HepG2 (cell line): ENCODE results near the gene RMI1. TPM values are rescaled to one million over a fixed set of nuclear protein-coding genes. Genes with fewer than 3 reads are reported as not detected.
A peak's percentile ranks its signal among the peaks of the same experiment; 100 is the strongest.

ENCODE experiments used
- CBX5 ChIP-seq: sonication (generic); formaldehyde crosslinking; IDR thresholded peaks from 2 replicates; pipeline ENCODE4 v1.4.0; 2020; ENCODE audit warnings: missing genetic modification reagents, borderline replicate concordance
- MED8 ChIP-seq: sonication (generic); formaldehyde crosslinking; IDR thresholded peaks from 2 replicates; pipeline ENCODE4 v1.8.1; 2023; ENCODE audit warnings: mild to moderate bottlenecking, missing genetic modification reagents; ENCODE audit not compliant: insufficient replicate concordance
- PTBP1 ChIP-seq: fragments of 200-400 bp; formaldehyde crosslinking; IDR thresholded peaks from 2 replicates; pipeline ENCODE4 v1.6.1; 2018; ENCODE audit warnings: low read length, low read depth; ENCODE audit not compliant: poor library complexity, severe bottlenecking
- RXRB ChIP-seq: IDR thresholded peaks from 2 replicates; pipeline ENCODE4 v1.6.1; 2016; ENCODE audit warnings: borderline replicate concordance, missing genetic modification reagents, missing compliant biosample characterization
- STAT5B ChIP-seq: sonication (generic); formaldehyde crosslinking; IDR thresholded peaks from 2 replicates; pipeline ENCODE4 v1.4.0; 2020; ENCODE audit warnings: missing genetic modification reagents
- TCF12 ChIP-seq, 2 experiments: fragments of 450-650 bp in 1 of 2; sonication (generic) in 1 of 2; formaldehyde crosslinking in 1 of 2; IDR thresholded peaks; 2 replicates each; pipeline versions ENCODE4 v1.6.1 to v1.8.0; 2017 to 2022; ENCODE audit warnings: antibody characterized with exemption in 1 of 2, mild to moderate bottlenecking in 1 of 2, missing genetic modification reagents in 1 of 2, moderate library complexity in 1 of 2
- ZBTB42 ChIP-seq: sonication (generic); formaldehyde crosslinking; IDR thresholded peaks from 2 replicates; pipeline ENCODE4 v1.5.0; 2020; ENCODE audit warnings: mild to moderate bottlenecking, missing genetic modification reagents
- ZIK1 ChIP-seq: sonication (generic); formaldehyde crosslinking; IDR thresholded peaks from 2 replicates; pipeline ENCODE4 v1.5.0; 2020; ENCODE audit warnings: mild to moderate bottlenecking, low read depth, missing genetic modification reagents, borderline replicate concordance
- ZNF12 ChIP-seq: sonication (generic); formaldehyde crosslinking; IDR thresholded peaks from 2 replicates; pipeline ENCODE4 v1.5.0; 2020; ENCODE audit warnings: missing genetic modification reagents
- ZNF33B ChIP-seq: sonication (generic); formaldehyde crosslinking; IDR thresholded peaks from 2 replicates; pipeline ENCODE4 v1.5.1; 2020; ENCODE audit warnings: mild to moderate bottlenecking, missing genetic modification reagents
- ZNF563 ChIP-seq: sonication (generic); formaldehyde crosslinking; IDR thresholded peaks from 2 replicates; pipeline ENCODE4 v1.8.0; 2022; ENCODE audit warnings: mild to moderate bottlenecking, moderate library complexity, missing genetic modification reagents
- ZNF589 ChIP-seq: sonication (generic); formaldehyde crosslinking; conservative IDR thresholded peaks from 2 replicates; pipeline ENCODE4 v1.8.0; 2022; ENCODE audit warnings: mild to moderate bottlenecking, moderate library complexity, missing genetic modification reagents
- ZNF777 ChIP-seq: sonication (generic); formaldehyde crosslinking; IDR thresholded peaks from 2 replicates; pipeline ENCODE4 v1.4.0; 2020; ENCODE audit warnings: missing genetic modification reagents
- ZNF781 ChIP-seq: sonication (generic); formaldehyde crosslinking; IDR thresholded peaks from 2 replicates; pipeline ENCODE4 v1.5.1; 2020; ENCODE audit warnings: borderline replicate concordance, mild to moderate bottlenecking, missing genetic modification reagents; ENCODE audit errors: not compliant biosample characterization
- ZSCAN20 ChIP-seq: sonication (generic); formaldehyde crosslinking; IDR thresholded peaks from 2 replicates; pipeline ENCODE4 v1.4.0; 2020; ENCODE audit warnings: missing genetic modification reagents, mild to moderate bottlenecking, borderline replicate concordance
- polyA plus RNA-seq, 8 experiments: library from polyadenylated mRNA; depleted of rRNA in 3 of 8; stranded (reverse) in 7 of 8; unstranded in 1 of 8; fragments of >200 nt; fragmentation: Illumina TruSeq in 4 of 8; extraction: Trizol in 4 of 8; gene quantifications; 2 replicates each; pipeline versions ENCODE4 v1.2.1 to v1.2.3, GENCODE V29; 2011 to 2016; ENCODE audit warnings: low read depth in 4 of 8, missing spikeins in 1 of 8, mixed read lengths in 1 of 8; ENCODE audit not compliant: insufficient read depth in 1 of 8
- total RNA-seq, 5 experiments: library from RNA; depleted of rRNA; stranded (reverse); fragments of >200 nt; fragmentation: Illumina TruSeq; extraction: Trizol; gene quantifications; 2 replicates each; pipeline ENCODE4 v1.2.3, GENCODE V29; 2016; ENCODE audit warnings: low read depth in 1 of 5
- TF ChIP-seq, protein P1 (sequence below): sonication (generic); formaldehyde crosslinking; IDR thresholded peaks from 2 replicates; pipeline ENCODE4 v1.4.0; 2020; ENCODE audit warnings: mild to moderate bottlenecking, missing genetic modification reagents
- TF ChIP-seq, protein P2 (sequence below): sonication (generic); formaldehyde crosslinking; IDR thresholded peaks from 2 replicates; pipeline ENCODE4 v1.4.0; 2020; ENCODE audit warnings: missing genetic modification reagents, borderline replicate concordance
- TF ChIP-seq, protein P3 (sequence below): sonication (generic); formaldehyde crosslinking; conservative IDR thresholded peaks from 2 replicates; pipeline ENCODE4 v1.4.0; 2020; ENCODE audit warnings: missing genetic modification reagents
- TF ChIP-seq, protein P4 (sequence below): sonication (generic); formaldehyde crosslinking; IDR thresholded peaks from 2 replicates; pipeline ENCODE4 v1.5.0; 2020; ENCODE audit warnings: missing genetic modification reagents, mild to moderate bottlenecking, borderline replicate concordance

RMI1 gene
- total and polyA plus RNA-seq, 2 of the 13 experiments (the other 11 are each of a cell fraction or from before 2014, with no cell fraction given) = 0.54 to 3.7 TPM

DNA sequence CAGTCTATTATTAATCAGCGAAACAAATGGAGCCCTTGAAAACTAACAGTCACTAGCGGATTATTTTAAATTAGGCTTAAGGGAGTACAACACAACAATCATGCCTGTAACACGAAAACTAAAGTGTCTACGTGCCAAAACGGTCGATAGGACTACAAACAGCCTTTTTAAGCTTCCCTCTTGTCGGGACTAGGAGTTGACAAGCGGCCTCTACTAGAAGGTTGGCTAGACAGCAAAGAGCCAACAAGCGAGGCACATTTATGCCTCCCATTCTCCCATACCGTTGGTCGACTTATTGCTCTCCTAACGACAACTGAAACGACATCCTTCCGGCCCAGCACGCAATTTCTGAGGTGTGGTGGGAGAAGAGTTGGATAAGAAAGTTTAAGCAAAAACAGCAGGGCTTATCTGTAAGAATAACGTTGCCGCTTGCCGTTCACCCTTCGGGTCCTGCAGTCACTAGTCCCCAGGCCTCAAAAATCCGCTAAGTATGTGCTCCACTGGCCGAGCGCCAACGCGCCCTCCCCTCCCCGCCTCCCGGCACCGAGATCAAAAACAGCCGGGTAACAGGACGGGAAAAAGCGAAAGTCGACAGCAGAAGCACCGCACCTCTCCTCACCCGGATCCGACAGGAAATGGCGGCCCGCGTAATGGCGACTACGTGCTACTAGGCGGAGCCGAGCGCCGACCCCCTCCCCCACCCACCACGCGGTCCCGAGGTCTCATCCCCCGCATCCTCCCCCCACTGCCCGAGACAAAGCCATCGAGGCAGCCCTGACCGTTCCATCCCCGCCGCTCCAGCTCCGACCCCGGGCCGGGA is 1.4 kb upstream of the RMI1 start (continued):
- no peak for TF ChIP-seq ZNF33B (CRISPR knock-in tag)
- no peak for TF ChIP-seq ZNF781 (CRISPR knock-in tag)
- TF ChIP-seq, protein P1, sequence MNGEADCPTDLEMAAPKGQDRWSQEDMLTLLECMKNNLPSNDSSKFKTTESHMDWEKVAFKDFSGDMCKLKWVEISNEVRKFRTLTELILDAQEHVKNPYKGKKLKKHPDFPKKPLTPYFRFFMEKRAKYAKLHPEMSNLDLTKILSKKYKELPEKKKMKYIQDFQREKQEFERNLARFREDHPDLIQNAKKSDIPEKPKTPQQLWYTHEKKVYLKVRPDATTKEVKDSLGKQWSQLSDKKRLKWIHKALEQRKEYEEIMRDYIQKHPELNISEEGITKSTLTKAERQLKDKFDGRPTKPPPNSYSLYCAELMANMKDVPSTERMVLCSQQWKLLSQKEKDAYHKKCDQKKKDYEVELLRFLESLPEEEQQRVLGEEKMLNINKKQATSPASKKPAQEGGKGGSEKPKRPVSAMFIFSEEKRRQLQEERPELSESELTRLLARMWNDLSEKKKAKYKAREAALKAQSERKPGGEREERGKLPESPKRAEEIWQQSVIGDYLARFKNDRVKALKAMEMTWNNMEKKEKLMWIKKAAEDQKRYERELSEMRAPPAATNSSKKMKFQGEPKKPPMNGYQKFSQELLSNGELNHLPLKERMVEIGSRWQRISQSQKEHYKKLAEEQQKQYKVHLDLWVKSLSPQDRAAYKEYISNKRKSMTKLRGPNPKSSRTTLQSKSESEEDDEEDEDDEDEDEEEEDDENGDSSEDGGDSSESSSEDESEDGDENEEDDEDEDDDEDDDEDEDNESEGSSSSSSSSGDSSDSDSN (CRISPR knock-in tag) = no peak
- TF ChIP-seq ZBTB42 = no peak
- peak; percentile 22; the same call in 1 of the 2 replicates for TF ChIP-seq ZNF777 (CRISPR knock-in tag)
- no peak for TF ChIP-seq ZNF589
- TF ChIP-seq ZNF563 = peak; percentile 29; the same call in 1 of the 2 replicates
- TF ChIP-seq ZSCAN20 (CRISPR knock-in tag) = no peak
- no peak for TF ChIP-seq TCF12 (IDR thresholded peaks at IDR 0.05)
- TF ChIP-seq TCF12 (CRISPR knock-in tag; IDR thresholded peaks at IDR 0.05) = no peak
- TF ChIP-seq PTBP1 = no peak
- no peak for TF ChIP-seq MED8
- no peak for TF ChIP-seq RXRB (CRISPR knock-in tag)
- TF ChIP-seq STAT5B (CRISPR knock-in tag) = no peak
- 0 out of 2 replicates have a peak, but pooled peaks have one; percentile 5 for TF ChIP-seq ZNF12 (CRISPR knock-in tag)
- no peak for TF ChIP-seq CBX5
- no peak for TF ChIP-seq ZIK1 (CRISPR knock-in tag)
- TF ChIP-seq, protein P2, sequence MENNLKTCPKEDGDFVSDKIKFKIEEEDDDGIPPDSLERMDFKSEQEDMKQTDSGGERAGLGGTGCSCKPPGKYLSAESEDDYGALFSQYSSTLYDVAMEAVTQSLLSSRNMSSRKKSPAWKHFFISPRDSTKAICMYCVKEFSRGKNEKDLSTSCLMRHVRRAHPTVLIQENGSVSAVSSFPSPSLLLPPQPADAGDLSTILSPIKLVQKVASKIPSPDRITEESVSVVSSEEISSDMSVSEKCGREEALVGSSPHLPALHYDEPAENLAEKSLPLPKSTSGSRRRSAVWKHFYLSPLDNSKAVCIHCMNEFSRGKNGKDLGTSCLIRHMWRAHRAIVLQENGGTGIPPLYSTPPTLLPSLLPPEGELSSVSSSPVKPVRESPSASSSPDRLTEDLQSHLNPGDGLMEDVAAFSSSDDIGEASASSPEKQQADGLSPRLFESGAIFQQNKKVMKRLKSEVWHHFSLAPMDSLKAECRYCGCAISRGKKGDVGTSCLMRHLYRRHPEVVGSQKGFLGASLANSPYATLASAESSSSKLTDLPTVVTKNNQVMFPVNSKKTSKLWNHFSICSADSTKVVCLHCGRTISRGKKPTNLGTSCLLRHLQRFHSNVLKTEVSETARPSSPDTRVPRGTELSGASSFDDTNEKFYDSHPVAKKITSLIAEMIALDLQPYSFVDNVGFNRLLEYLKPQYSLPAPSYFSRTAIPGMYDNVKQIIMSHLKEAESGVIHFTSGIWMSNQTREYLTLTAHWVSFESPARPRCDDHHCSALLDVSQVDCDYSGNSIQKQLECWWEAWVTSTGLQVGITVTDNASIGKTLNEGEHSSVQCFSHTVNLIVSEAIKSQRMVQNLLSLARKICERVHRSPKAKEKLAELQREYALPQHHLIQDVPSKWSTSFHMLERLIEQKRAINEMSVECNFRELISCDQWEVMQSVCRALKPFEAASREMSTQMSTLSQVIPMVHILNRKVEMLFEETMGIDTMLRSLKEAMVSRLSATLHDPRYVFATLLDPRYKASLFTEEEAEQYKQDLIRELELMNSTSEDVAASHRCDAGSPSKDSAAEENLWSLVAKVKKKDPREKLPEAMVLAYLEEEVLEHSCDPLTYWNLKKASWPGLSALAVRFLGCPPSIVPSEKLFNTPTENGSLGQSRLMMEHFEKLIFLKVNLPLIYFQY (CRISPR knock-in tag) = no peak
- TF ChIP-seq, protein P3, sequence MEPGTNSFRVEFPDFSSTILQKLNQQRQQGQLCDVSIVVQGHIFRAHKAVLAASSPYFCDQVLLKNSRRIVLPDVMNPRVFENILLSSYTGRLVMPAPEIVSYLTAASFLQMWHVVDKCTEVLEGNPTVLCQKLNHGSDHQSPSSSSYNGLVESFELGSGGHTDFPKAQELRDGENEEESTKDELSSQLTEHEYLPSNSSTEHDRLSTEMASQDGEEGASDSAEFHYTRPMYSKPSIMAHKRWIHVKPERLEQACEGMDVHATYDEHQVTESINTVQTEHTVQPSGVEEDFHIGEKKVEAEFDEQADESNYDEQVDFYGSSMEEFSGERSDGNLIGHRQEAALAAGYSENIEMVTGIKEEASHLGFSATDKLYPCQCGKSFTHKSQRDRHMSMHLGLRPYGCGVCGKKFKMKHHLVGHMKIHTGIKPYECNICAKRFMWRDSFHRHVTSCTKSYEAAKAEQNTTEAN (CRISPR knock-in tag) = no peak
- TF ChIP-seq, protein P4, sequence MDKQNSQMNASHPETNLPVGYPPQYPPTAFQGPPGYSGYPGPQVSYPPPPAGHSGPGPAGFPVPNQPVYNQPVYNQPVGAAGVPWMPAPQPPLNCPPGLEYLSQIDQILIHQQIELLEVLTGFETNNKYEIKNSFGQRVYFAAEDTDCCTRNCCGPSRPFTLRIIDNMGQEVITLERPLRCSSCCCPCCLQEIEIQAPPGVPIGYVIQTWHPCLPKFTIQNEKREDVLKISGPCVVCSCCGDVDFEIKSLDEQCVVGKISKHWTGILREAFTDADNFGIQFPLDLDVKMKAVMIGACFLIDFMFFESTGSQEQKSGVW (CRISPR knock-in tag) = no peak
